Activated effector memory CD4-positive, alpha-beta T cell treated with anti-CD3 and anti-CD28 coated beads, Interleukin-2, amount 50 U/mL, for 16 hours (primary cell): ENCODE data around the gene TBX3.
"Not testable (repeated sequence)": the region's sequence is repeated elsewhere in the genome, so short reads cannot be mapped to it uniquely, and the experiment has no call there.

Source experiments
- DNase-seq: peaks from one replicate; pipeline ENCODE4 v3.0.0-alpha.2; 2020

The TBX3 gene

GRCh38 chr12:114684098-114684869, at the start of gene TBX3:
Gene TBX3 (minus strand): TSS chr12:114684175. CDS start chr12:114683200, 975 bp downstream.
- peak; percentile 71 for DNase-seq

- DNase-seq, result no peak
Observed at GRCh38 chr12:114732426-114733030, 48.6 kb upstream of the TBX3 start.

- DNase-seq, result no peak
Observed at GRCh38 chr12:114729731-114730130, 45.8 kb upstream of the TBX3 start.

- no peak for DNase-seq
Observed at GRCh38 chr12:114726092-114726710, 42.2 kb upstream of the TBX3 start.

- not testable (repeated sequence) for DNase-seq
Observed at GRCh38 chr12:114722176-114722575, 38.2 kb upstream of the TBX3 start.

GRCh38 chr12:114721266-114721665, 37.3 kb upstream of the TBX3 start:
- no peak for DNase-seq

GRCh38 chr12:114713466-114714215, 29.7 kb upstream of the TBX3 start:
- no peak for DNase-seq

GRCh38 chr12:114711689-114712152, 27.7 kb upstream of the TBX3 start:
- DNase-seq, result no peak

- no peak for DNase-seq
Observed at GRCh38 chr12:114710151-114710550, 26.2 kb upstream of the TBX3 start.

GRCh38 chr12:114709112-114709511, 25.1 kb upstream of the TBX3 start:
- DNase-seq, result no peak

- DNase-seq, result not testable (repeated sequence)
Observed at GRCh38 chr12:114708598-114708997, 24.6 kb upstream of the TBX3 start.

GRCh38 chr12:114704096-114704495, 20.1 kb upstream of the TBX3 start:
- DNase-seq, result no peak

GRCh38 chr12:114703060-114703493, 19.1 kb upstream of the TBX3 start:
- DNase-seq, result no peak

GRCh38 chr12:114702462-114702861, 18.5 kb upstream of the TBX3 start:
- DNase-seq, result no peak

- DNase-seq, result no peak
Observed at GRCh38 chr12:114701553-114701952, 17.6 kb upstream of the TBX3 start.

- DNase-seq, result no peak
Observed at GRCh38 chr12:114701104-114701414, 17.1 kb upstream of the TBX3 start.

- no peak for DNase-seq
Observed at GRCh38 chr12:114700392-114701103, 16.6 kb upstream of the TBX3 start.

- DNase-seq, result no peak
Observed at GRCh38 chr12:114698566-114699163, 14.7 kb upstream of the TBX3 start.

GRCh38 chr12:114697741-114698565, 14.0 kb upstream of the TBX3 start:
- no peak for DNase-seq

GRCh38 chr12:114697243-114697716, 13.3 kb upstream of the TBX3 start:
- DNase-seq, result no peak
